ENCODE data around the gene FARP1.

- TF ChIP-seq ERF (CRISPR knock-in tag; IDR thresholded peaks at IDR 0.05) (no peak), POLR2A (IDR thresholded peaks at IDR 0.05; ENCODE audit: insufficient read depth in 1 of 2, low read depth in 2 of 2, low read length in 2 of 2) (no peak), ZNF614 (CRISPR knock-in tag; IDR thresholded peaks at IDR 0.05; ENCODE audit: borderline replicate concordance) (no peak), CEBPB (IDR thresholded peaks at IDR 0.05; ENCODE audit: borderline replicate concordance, low read depth, low read length) (no peak), ZBTB2 (CRISPR knock-in tag; IDR thresholded peaks at IDR 0.05; ENCODE audit: low read depth) (no peak), HOXD1 (CRISPR knock-in tag; IDR thresholded peaks at IDR 0.05) (no peak), MAZ (IDR thresholded peaks at IDR 0.05; ENCODE audit: borderline replicate concordance, low read depth, low read length) (no peak), MAZ (CRISPR knock-in tag; IDR thresholded peaks at IDR 0.05; ENCODE audit: low read depth) (no peak), RELA (CRISPR knock-in tag; IDR thresholded peaks at IDR 0.05) (no peak), POLR2AphosphoS5 (IDR thresholded peaks at IDR 0.05; ENCODE audit: low read depth, low read length) (no peak), SMAD3 (CRISPR knock-in tag; IDR thresholded peaks at IDR 0.05) (no peak), ZBTB33 (CRISPR knock-in tag; IDR thresholded peaks at IDR 0.05) (no peak), FOSL2 (CRISPR knock-in tag; IDR thresholded peaks at IDR 0.05) (no peak), SOX6 (IDR thresholded peaks at IDR 0.05) (no peak), SOX6 (CRISPR knock-in tag; IDR thresholded peaks at IDR 0.05) (no peak)
- TF ChIP-seq, protein P1, sequence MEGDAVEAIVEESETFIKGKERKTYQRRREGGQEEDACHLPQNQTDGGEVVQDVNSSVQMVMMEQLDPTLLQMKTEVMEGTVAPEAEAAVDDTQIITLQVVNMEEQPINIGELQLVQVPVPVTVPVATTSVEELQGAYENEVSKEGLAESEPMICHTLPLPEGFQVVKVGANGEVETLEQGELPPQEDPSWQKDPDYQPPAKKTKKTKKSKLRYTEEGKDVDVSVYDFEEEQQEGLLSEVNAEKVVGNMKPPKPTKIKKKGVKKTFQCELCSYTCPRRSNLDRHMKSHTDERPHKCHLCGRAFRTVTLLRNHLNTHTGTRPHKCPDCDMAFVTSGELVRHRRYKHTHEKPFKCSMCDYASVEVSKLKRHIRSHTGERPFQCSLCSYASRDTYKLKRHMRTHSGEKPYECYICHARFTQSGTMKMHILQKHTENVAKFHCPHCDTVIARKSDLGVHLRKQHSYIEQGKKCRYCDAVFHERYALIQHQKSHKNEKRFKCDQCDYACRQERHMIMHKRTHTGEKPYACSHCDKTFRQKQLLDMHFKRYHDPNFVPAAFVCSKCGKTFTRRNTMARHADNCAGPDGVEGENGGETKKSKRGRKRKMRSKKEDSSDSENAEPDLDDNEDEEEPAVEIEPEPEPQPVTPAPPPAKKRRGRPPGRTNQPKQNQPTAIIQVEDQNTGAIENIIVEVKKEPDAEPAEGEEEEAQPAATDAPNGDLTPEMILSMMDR (CRISPR knock-in tag; IDR thresholded peaks at IDR 0.05): no peak
Measured at GRCh38 chr13:98234348-98234747, 91.5 kb downstream of the FARP1 start.

Measured in HepG2 (cell line).